Measurements from ENCODE around the gene PRAMEF2.

DNA sequence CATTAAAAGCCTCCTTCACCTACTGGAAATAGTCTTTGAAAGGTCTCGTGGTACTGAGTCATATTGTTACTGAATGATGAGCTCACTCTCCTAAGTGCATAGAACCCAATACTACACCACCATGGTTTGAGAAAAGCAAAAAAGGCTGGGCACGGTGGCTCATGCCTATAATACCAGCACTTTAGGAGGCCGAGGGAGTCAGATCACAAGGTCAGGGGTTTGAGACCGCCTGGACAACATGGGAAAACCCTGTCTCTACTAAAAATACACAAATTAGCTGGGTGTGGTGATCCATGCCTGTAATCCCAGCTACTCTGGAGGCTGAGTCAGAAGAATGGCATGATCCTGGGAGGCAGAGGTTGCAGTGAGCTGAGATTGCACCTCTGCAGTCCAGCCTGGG is 5.1 kb upstream of the PRAMEF2 start:
- TF ChIP-seq, protein P1, sequence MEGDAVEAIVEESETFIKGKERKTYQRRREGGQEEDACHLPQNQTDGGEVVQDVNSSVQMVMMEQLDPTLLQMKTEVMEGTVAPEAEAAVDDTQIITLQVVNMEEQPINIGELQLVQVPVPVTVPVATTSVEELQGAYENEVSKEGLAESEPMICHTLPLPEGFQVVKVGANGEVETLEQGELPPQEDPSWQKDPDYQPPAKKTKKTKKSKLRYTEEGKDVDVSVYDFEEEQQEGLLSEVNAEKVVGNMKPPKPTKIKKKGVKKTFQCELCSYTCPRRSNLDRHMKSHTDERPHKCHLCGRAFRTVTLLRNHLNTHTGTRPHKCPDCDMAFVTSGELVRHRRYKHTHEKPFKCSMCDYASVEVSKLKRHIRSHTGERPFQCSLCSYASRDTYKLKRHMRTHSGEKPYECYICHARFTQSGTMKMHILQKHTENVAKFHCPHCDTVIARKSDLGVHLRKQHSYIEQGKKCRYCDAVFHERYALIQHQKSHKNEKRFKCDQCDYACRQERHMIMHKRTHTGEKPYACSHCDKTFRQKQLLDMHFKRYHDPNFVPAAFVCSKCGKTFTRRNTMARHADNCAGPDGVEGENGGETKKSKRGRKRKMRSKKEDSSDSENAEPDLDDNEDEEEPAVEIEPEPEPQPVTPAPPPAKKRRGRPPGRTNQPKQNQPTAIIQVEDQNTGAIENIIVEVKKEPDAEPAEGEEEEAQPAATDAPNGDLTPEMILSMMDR (IDR thresholded peaks at IDR 0.05): no peak
- TF ChIP-seq POLR2AphosphoS5 (IDR thresholded peaks at IDR 0.05) (no peak), POLR2A (IDR thresholded peaks at IDR 0.05) (no peak), EP300 (IDR thresholded peaks at IDR 0.05) (no peak)

Data from gastroesophageal sphincter (tissue), 3 donors.